A204.1 (cell line): ENCODE measurements around the gene ACTR1A.
"Not testable (repeated sequence)": the region's sequence is repeated elsewhere in the genome, so short reads cannot be mapped to it uniquely, and the experiment has no call there.

Experiments used
- FAIRE-seq: peaks from 2 replicates; lab custom pipeline; 2012; peaks lifted over from hg19 to GRCh38; lab: Jason Lieb, UNC

The ACTR1A gene

DNA sequence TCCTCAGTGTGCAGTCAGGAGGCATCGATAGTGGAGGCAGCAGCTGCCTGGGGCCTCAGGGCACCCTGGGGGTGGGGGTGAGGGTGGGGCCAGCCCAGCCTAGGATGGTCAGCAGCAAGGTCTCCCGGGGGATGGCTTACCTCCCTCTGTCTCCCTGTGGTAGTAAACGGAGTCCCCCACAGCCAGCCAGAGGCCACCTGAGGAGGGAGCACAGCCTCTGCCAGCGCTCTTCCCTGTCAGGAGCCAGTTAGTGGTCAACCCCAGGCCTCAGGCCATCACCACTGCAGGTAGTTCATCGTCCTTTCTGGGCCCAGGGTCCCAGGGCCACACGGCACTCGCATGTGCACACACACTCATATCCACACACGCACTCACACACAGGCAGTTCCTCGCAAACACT lies 22.1 kb downstream of the ACTR1A start:
- FAIRE-seq, result no peak

DNA sequence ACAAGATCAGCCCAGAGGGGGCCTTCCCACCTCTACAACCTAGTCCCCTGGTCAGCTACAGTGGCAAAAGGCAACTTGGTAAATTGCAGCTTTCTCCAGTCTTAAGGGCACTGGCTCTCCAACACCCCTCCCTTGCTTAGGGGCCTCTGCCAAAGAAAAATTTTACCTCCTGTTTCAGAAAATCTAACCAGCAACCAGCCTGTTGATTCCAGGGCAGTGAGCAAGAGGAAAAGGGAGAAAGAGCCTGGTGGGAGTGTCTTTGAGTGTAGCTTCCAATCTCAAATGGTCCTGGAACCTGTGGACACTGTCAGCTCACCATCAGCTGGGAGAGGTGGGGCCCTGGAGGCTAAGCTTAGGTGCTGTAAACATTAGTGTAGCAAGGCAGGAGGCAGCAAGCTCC lies 22.9 kb downstream of the ACTR1A start:
- no peak for FAIRE-seq

DNA sequence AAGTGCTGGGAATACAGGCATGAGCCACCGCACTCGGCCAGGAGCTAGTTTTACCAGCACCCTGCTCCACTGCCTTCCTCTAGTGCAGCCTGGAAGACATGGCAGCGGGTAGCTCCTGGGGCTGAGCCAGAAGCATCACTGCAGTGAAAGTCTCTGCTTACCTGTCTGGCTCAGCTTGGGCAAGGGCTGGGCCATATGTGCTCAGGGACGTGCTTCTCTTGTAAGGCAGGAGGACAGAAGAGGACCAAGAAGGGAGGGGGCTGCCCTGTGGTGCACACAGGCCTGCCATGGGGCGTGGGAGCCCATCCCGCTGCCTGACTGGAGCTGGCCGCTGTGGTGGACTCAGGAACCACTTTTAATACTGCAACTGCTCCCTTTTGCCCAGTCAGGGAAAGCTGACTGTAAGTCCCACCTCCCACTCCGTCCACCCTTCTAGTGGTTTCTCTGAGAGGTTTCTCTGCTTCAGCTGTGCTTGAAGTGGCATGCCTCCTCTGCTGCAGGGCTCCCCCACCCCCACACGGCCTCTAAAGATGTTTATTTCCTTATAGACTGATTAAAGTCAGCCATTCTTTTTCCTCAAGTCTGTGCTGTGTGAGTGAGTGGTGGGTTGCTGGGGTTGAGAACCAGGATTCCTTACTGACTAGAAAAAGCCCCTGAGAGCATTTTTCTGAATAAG lies 25.9 kb downstream of the ACTR1A start:
- FAIRE-seq, result no peak

DNA sequence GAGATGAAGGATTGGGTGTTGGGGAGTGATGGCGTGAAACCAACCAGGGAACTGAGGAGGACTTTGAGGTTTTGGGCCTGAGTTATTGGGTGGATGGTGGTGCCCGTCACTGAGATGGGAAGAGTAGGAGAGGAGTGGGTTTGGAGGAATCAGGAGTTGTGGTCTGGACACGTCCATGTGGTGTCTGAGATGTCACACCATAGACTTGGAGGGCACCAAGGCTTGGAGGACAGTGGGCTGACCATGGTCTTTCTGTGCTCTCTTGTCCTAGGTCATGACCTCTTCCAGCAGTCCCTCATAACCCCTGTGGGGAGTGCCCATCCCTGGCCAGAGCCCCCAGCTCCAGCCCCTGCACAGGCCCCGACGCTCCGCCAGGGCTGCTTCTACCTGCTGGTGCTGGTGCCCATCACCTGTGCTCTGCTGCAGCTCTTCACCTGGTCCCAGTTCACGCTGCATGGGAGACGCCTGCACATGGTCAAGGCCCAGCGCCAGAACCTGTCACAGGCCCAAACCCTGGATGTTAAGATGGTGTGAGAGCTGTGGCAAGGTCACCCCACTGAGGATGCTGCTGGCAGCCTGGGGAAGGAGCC lies 27.0 kb downstream of the ACTR1A start:
- no peak for FAIRE-seq

DNA sequence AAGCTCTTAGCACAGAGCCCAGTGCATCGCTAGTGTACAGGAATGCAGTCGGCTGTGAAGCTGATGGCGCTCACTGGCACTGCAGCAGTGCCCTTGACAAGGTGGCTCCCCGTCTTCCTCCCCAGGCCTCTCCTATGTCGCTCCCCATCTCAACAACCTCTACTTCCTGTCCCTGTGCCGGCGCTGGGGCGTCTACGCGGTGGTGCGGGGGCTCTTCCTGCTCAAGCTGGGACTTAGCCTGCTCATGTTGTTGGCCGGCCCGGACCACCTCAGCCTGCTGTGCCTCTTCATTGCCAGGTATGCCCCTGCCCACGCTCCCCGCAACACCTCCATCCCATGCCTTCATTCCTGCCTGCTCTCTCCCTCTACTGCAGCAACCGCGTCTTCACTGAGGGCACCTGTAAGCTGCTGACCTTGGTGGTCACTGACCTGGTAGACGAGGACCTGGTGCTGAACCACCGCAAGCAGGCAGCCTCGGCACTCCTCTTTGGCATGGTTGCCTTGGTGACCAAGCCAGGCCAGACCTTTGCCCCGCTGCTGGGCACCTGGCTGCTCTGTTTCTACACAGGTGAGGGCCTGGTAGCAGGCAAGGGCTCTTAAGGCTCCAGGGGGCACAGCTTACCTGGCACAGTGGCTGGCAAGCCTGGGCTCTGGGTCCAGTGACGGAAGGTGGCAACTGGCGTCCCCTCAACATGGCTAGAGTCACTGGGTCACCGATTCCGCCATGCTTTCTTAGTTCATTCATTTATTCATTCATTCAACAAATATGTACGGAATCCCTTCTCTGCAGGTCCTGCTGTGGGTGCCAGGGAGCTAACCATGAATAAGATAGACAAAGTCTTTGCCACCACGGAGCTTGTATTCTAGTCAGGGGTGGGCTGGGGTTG lies 28.8 kb downstream of the ACTR1A start:
- no peak for FAIRE-seq

DNA sequence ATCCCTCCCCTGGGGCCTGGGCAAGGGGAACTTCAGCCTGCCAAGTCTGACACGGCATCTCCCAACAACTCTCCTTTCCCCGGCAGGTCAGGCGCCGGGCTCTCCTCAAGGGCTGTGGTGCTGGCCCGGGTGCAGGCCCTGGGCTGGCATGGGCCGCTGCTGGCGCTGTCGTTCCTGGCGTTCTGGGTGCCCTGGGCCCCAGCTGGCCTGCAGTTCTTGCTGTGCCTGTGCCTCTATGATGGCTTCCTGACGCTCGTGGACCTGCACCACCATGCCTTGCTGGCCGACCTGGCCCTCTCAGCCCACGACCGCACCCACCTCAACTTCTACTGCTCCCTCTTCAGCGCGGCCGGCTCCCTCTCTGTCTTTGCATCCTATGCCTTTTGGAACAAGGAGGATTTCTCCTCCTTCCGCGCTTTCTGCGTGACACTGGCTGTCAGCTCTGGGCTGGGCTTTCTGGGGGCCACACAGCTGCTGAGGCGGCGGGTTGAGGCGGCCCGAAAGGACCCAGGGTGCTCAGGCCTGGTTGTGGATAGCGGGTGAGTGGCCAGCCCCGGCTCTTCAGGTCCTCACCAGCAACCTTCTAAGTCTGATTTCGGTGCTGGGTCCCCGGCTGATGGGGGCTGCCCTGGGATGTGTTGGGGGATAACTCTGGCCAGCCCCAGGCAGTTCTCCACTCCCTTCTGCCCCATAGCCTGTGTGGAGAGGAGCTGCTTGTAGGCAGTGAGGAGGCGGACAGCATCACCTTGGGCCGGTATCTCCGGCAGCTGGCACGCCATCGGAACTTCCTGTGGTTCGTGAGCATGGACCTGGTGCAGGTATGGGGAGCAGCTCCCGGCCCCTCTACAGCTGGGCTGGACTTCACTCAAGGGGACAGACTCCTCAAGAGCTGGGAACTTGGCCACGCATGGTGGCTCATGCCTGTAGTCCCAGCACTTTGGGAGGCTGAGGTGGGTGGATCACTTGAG lies 31.6 kb downstream of the ACTR1A start:
- no peak for FAIRE-seq

DNA sequence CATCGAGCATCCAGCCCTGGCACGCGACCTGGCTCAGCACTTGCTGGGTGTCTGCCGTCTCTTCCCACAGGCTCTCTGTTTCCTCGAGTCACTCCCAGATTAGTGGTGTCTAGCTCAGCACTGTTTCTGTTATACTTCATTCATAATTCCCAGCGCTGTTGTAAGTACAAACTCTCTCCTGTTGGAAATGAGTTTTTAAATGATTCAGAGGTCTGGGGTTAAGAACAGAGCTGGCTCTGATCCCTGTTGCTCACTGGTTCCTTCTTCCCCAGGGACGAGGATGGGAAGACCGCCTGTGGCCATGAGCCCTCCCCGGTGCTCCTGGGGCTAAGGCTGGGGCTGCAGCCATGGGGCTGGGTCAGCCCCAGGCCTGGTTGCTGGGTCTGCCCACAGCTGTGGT lies 33.8 kb downstream of the ACTR1A start:
- no peak for FAIRE-seq

DNA sequence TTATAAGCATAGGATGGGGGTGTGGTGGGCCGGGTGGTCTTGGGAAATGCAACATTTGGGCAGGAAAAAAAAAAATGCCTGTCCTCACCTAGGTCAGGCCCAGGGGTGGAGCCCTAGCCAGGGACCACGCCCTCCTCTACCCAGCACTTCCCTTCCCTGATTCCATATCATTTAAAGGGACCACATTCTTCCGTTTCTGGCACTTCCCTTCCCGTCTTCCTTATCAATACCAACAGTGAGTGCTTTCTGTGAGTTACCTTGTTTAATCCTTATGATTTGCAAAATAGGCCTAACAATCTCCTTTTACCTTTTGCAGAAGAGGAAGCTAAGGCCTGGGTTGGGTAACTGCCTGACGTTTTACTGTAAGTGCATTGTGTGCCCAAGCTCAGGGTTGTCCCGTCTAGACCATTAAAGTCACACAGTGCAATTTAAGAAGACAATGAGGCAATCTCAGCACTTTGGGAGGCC lies 34.5 kb downstream of the ACTR1A start:
- no peak for FAIRE-seq

DNA sequence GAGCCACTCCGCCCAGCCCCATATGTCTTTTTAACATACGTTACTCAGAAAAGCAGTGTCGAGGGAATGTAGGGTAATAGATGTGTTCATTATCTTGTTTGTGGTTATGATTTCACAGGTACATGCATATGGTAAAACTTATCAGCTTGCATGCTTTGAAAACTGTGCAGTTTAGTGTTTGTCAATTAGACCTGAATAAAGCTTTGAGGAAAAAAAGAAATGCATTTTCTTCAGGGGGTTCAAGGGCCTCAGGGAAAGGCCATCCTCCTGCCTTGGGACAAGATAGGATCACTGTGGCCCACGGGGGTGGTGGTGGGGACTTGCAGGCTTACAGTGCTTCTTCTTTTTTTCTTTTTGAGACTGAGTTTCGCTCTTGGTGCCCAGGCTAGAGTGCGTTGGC lies 35.2 kb downstream of the ACTR1A start:
- FAIRE-seq, result no peak

DNA sequence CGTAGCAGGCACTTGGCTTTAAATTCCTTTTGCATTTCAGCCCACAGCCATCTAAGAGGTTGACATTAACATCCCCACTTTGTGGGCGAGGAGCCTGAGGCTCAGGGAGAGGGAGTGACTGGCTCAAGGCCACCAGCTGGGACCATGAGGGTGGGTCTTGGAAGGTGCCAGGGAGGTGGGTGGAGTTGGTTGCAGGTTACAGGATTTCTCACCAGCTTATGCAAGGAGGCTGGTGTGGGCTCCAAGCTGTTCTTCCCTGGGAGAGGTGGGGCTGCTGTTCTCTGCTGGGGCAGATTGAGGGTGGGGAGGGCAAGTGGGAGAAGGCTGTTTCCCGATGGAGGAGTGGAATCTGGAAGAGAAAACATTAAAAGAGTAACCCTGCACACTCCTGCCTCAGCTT lies 37.0 kb downstream of the ACTR1A start:
- FAIRE-seq, result no peak

DNA sequence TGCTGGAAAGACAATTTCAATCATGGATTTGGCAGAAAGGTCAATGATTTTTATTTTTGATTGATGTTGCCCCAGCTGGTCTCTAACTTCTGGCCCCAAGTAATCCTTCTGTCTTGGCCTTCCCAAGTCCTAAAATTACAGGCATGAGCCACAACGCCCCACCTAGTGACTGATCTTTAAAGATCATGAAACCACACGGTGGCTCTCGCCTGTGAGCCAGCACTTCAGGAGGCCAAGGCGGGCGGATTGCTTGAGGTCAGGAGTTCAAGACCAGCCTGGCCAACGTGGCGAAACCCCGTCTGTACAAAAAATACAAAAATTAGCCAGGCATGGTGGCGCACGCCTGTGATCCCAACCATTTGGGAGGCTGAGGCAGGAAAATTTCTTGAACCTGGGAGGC lies 38.5 kb downstream of the ACTR1A start:
- no peak for FAIRE-seq

DNA sequence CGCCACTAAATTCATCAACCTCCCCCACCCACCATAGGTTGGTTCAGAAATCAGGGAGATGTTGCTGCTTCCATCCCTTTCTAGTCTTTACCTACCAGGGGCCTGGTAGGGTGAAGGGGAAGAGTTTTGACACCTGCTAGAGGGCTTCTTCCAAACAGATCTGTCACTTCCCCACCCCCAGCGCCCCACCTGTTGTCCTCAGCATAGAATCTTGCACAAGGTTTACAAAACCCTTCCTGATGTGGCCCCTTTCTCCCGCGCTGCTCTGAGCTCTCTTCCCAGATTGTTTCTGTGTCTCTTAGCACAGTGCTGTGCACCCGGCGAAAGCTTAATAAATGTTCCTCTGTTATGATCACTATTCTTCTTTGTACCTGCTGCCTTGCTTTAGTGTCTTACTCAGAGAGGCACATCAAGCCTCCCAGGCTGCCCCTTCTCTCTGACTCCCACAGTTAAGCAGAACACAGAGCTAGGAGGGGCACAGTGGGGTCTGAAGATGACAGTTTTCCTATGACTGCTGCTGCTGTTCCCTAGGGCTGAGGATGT lies 39.9 kb downstream of the ACTR1A start:
- no peak for FAIRE-seq

DNA sequence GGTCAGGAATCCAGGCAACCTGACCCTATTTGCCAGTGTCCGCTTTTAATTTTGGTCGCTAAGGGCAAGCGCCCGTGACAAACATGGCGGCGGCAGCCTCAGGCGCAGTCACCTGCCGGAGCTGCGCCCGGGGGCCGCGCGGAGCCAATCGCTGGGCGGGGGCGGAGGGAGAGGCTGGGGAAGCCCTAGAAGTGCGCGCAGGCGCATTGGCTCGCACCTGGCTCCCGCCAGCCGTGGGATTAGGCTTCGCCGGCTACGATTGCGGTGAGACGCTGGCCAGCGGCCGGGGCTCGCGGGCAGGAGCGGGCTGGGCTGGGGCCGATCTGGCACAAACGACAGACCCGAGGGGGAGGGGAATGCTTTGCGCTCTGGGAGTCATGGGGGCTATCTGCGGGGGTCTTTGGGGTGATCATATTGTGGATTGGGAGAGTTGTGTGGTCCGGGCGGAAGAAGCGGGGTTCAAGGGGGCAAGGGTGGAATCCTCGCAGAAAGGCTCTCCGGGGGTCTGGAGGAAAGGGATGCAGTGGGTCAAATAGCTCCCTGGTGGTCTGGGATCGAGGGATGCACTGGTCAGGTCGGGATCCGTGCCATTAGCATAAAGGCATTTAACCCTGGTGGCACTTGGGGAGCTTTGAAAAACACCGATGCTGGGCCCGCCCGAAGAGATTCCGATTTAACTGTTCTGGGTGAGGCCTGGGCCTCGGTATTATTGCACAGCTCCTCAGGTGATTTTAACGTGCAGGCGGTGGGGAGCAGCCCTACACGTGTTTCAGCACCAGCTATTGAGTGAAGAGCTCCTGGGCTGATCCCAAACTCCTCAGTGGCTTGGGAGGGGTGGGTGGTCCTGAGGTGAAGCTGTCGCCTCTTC lies 41.1 kb downstream of the ACTR1A start:
- no peak for FAIRE-seq

DNA sequence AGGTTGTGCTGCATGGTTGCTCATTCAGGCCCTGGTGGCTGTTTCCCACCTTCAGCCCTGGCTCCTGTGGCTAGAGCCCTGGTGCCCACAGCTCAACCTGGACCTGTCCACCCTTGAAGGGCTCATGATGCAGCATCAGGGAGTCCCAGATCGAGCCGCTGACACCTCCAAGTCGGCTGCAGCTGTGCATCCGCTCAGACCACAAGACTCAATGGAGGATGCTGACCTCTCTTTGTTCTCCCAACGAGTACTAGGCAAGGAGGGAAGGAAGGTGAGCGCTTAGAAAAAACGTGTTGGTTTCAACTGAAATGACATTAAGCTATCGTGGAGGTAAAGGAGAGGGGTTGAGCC lies 41.7 kb downstream of the ACTR1A start:
- no peak for FAIRE-seq

DNA sequence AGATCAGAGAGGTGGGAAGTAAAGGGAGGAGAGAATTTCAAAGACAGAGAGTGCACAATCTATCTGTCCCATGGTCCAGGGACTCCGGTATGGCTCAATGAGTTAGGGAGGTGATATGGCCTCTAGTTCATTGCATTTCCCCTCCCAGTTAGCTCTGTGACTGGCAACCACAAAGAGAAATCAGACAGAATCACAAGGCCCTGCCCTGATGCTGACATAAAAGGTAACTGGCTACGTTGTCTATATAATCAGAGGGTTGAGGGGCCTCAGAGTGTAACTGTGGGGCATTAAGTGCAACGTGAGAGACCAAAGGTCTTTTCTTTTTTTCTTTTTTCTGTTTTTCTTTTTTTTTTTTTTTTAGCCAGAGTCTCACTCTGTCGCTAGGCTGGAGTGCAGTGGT lies 43.9 kb downstream of the ACTR1A start:
- no peak for FAIRE-seq

DNA sequence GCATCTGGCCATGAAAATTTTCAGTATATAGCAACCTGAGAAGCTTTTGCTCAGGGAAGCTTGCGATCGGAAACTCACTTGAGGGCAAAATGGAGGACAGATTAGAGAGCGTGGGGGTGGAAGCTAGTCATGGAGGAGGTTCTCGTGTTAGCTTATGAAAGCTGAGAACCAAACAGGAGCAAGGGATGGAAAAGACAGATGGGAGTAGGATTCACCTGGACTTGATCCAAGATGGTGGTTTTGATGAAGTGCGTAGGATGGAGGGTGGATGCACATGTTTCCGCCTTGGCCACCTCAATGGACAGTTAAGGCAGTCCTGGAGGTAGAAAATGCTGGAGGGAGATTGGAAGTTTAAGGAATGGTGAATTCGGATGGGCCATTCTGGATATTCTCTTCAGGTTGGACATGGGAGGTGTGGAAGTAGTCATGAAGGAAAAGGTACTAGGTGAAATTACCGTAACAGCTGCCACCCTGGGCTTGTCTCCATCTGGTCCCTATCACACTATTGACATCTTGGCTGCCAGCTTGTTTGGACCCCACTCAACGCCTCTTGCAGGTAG lies 44.8 kb downstream of the ACTR1A start:
- FAIRE-seq, result no peak

DNA sequence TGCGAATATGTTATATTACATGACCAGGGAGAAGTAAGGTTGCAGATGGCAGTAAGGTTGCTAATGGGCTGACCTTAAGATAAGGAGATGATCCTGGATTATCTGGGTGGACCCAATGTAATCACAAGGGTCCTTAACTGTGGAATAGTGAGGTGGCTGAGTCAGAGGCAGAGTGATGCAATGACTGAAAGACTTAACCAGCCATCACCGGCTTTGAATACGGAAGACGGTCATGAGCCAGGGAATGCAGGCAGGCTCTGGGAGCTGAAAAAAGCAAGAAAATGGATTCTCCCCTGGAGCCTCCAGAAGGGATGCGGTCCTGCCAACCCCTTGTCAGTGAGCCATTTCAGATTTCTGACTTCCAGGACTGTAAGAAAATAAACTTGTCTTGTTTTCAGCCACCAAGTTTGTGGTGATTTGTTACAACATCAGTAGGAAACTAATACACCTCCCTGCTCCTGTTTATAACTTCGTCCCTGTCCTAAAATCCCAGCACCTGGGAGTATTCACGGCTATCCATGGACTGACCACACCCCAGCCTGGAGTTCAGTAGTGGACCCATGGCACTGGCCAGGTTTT lies 46.5 kb downstream of the ACTR1A start:
- FAIRE-seq, result no peak

DNA sequence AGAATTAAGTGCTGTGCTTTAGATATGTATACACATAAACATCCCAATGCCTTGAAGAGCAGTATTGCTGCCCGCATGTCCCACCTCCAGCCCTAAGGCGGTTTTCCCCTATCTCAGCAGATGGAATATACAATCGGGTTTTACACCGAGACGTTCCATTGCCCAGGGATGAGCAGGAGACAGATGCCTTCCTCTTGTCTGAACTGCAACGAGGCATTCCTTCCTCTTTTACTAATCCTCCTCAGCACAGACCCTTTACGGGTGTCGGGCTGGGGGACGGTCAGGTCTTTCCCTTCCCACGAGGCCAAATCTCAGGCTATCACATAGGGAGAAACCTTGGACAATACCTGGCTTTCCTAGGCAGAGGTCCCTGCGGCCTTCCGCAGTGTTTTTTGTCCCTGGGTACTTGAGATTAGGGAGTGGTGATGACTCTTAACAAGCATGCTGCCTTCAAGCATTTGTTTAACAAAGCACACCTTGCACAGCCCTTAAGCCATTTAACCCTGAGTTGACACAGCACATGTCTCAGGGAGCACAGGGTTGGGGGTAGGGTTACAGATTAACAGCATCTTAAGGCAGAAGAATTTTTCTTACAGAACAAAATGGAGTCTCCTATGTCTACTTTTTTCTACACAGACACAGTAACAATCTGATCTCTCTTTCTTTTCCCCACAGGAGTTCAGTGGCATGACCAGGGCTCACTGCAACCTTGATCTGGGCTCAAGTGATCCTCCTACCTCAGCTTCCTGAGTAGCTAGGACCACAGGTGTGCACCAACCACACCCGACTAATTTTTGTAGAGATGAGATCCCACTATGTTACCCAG lies 47.6 kb downstream of the ACTR1A start:
- FAIRE-seq, result not testable (repeated sequence)

DNA sequence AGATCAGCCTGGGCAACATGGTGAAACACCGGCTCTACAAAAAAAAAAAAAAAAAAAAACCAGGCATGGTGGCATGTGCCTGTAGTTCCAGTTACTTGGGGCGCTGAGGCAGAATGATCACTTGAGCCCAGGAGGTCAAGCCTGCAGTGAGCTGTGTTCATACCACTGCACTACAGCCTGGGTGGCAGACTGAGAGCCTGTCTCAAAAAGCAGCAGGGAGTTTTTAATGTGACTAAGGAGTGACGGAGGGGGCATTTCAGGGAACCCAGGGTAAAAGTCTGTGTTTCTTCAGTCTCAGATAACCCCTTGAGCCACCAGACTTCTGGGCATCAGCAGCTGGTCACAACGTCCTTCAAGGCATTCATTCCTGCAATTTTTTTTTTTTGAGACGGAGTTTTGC lies 49.0 kb downstream of the ACTR1A start:
- FAIRE-seq, result no peak
